HAP-1 (cell line): ENCODE data around the gene TNS3.

Source experiments
- DNase-seq, 2 experiments: peaks; one replicate each; pipeline ENCODE4 v3.0.0-alpha.2; 2016 to 2020; ENCODE audit warnings: low spot score in 2 of 2
- H3K27me3 ChIP-seq: fragments of 250-450 bp; sonication (Bioruptor Pico); 2 replicates; pipeline ENCODE4 v1.5.1; 2020; ENCODE audit warnings: low read depth, mild to moderate bottlenecking, moderate library complexity
- H3K36me3 ChIP-seq: fragments of 250-450 bp; sonication (Bioruptor Pico); replicated peaks from 2 replicates; pipeline ENCODE4 v1.5.1; 2020; ENCODE audit warnings: mild to moderate bottlenecking
- H3K4me1 ChIP-seq: fragments of 250-450 bp; sonication (Bioruptor Pico); 2 replicates; pipeline ENCODE4 v1.5.1; 2020; ENCODE audit warnings: mild to moderate bottlenecking
- H3K4me3 ChIP-seq: fragments of 250-450 bp; sonication (Bioruptor Pico); 2 replicates; pipeline ENCODE4 v1.5.1; 2020; ENCODE audit warnings: mild to moderate bottlenecking, moderate library complexity
- H3K9me3 ChIP-seq: fragments of 250-450 bp; sonication (Bioruptor Pico); 2 replicates; pipeline ENCODE4 v1.5.1; 2020; ENCODE audit warnings: mild to moderate bottlenecking, moderate library complexity
- in situ Hi-C: fragments of 300-500 bp; cut with MboI; formaldehyde crosslinking; loops from 3 replicates; pipeline ENCODE4 v1.14.3; 2020; ENCODE audit warnings: low sequenced_read_pairs, inconsistent platforms, mixed read lengths

Gene TNS3

DNA sequence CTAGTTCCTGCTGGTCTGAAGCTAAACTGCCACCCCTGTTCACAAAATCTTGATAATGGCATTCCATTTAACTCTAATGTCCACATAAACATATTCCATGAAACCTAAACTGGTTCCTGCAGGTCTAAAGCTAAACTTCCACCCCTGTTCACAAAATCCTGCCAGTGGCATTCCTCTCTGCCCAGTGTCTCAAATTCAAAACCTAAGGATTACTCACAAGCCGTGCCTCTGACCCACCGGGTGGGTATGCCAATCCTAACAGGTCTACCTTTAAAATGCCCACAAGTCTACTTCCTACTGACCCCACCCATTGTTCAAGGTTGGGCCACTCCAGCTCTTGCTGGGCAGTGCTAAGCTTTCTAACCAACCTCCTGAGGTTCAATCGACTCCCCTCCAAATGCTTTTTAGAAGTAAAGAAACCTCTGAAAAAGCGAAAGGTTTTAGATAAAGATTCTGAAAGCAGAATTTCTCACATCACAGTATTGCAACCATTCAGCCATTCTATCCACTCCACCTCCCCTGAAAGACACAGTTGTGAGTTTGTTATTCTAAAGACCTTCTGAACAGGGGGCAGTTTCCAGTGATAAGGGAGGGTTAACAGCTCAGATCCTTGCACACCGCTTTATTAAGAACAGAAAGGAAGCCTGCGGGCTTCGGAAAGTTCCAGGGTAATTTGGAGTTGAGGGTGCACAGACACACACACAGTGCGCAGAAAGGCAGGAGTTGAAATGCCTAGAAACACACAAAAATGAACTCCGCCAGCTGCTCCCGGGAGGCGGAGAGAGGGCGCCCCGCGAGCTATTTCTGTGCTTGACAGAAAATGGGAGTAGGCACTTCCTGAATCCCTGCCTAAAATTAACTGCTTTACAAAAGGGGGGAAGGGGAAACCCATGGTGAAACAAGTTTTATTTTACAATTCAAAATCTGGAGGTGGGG, 87.7 kb downstream of the TNS3 start:
- Histone ChIP-seq H3K4me1 (peaks cover 36% of the 10 kb centered on the region), H3K4me3 (no peak overlapping the region)

DNA sequence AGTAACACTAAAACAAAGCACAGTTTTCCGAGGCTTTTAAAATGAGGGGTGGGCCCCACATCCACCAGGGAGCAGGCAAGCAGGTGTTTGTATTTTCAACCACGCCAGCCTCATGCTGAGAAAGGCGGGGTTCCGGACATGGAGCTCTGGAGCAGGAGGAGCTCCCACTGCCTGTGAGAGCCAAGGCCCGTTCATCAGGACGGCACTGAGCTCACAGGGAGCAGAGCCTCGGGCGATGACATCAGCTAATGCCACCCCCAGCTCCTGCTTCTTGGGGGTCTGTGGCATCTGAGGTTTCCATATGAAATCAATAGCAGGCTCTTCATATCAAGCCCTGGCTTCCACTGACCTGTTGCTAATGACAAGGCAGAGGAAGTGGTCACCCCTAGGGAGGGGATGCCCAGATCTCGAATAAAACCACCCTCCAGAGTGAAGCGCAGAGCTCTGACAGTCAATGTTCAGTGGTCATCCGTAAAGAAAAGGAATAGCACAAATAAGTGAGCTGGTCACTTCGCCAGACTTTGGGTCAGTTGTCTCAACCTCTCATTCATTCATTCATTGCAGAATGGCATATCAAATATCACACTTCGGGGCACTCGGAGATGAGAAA, 89.1 kb downstream of the TNS3 start:
- Histone ChIP-seq H3K4me3 (no peak overlapping the region), H3K27me3 (no peaks in the 10 kb centered on the region), H3K4me1 (peaks cover 32% of the 10 kb centered on the region), H3K9me3 (no peaks in the 10 kb centered on the region), H3K36me3 (peaks cover 7% of the 10 kb centered on the region)
- no peak for DNase-seq
- in situ Hi-C loops, result no loop called here

More for the DNA sequence above, 87.7 kb downstream of the TNS3 start:
- H3K27me3 ChIP-seq, result no peaks in the 10 kb centered on the region
- H3K9me3 ChIP-seq, result no peaks in the 10 kb centered on the region
- in situ Hi-C loops, result no loop called here
- peaks cover 7% of the 10 kb centered on the region for H3K36me3 ChIP-seq
- no peak for DNase-seq

DNA sequence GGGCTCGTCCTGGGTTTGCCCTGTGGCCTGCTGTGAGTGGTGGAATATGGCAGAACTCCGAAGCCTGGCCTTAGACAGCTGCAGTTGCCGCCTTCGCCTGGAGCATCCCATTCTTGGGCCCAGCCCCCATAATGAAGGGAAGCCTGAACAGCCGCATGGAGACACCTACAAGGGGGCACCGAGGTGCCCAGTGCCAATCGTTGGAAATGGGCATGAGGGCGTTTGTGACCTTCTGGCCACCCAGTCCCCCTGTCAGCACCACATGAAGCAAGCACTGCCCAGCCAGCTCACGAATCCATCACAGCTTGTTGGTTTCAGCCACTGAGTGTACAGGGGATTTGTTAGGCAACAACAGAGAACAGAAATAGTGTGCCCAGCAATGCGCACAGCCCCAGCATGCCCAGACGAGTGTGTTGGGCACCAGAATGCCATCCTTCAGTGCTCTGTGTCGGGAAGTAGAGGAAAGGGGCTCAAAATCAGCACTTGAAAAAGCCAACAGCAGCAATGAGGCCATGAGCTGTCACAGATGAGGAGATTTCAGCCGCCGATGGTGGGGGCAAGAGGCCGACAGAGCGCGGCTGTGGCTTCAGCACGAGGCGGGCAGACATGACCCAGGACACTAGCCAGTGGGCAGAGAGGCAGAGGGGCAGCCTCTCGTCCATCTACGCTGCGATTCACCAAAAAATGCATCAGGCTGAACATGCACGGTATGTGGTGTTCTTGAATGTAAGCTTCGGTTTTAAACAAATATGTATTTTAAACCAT, 91.2 kb downstream of the TNS3 start:
- H3K27me3 ChIP-seq, result no peaks in the 10 kb centered on the region
- H3K4me3 ChIP-seq, result no peak overlapping the region
- in situ Hi-C loops, result no loop called here
- no peaks in the 10 kb centered on the region for H3K9me3 ChIP-seq
- peaks cover 25% of the 10 kb centered on the region for H3K4me1 ChIP-seq
- DNase-seq, result no peak
- H3K36me3 ChIP-seq, result peaks cover 7% of the 10 kb centered on the region

DNA sequence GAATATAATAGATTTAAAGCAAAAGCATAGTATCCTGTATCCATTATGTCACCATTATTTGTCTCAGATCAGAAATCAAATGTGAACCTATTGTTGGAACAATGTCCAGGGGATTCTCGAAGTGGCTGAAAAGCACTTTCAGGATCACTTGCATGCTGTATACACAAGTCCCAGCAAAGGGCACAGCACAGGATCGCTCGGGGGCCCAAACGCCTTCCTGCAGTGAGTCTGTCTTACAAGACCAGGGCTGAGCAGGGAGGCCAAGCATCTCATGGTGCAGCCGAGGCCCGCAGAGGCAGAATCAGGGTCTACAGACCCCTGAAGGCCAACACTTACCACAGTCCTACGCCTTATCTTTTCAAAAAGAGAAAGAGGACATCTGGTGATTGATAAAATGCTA, 92.3 kb downstream of the TNS3 start:
- no peaks in the 10 kb centered on the region for H3K9me3 ChIP-seq
- H3K27me3 ChIP-seq, result no peaks in the 10 kb centered on the region
- peak in 1 of 2 experiments; percentile 39 for DNase-seq
- in situ Hi-C loops, result no loop called here
- no peak overlapping the region for H3K4me3 ChIP-seq
- H3K36me3 ChIP-seq, result peaks cover 7% of the 10 kb centered on the region
- peaks cover 25% of the 10 kb centered on the region for H3K4me1 ChIP-seq

DNA sequence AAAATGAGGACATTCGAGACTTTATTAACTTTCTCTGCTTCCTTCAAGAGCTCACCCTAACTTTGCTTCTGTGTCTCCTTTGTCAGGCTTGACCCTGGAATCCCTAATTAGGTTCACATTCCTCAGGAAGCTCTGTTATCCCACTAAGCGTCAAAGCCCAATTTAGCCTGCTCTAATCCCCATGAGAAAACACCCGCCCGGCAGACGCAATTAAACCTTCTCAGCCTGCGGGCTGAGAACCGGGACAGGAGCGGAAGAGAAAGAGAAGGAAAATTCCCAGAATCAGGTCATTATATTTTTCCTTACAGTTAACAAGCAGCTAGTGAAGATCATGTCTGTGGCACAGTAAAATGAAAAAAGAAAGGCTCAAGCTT, 93.0 kb downstream of the TNS3 start:
- in situ Hi-C loops, result no loop called here
- H3K36me3 ChIP-seq, result peaks cover 7% of the 10 kb centered on the region
- H3K4me3 ChIP-seq, result no peak overlapping the region
- H3K4me1 ChIP-seq, result peaks cover 25% of the 10 kb centered on the region
- no peaks in the 10 kb centered on the region for H3K9me3 ChIP-seq
- peak; percentile 85 to 96 for DNase-seq
- H3K27me3 ChIP-seq, result no peaks in the 10 kb centered on the region

DNA sequence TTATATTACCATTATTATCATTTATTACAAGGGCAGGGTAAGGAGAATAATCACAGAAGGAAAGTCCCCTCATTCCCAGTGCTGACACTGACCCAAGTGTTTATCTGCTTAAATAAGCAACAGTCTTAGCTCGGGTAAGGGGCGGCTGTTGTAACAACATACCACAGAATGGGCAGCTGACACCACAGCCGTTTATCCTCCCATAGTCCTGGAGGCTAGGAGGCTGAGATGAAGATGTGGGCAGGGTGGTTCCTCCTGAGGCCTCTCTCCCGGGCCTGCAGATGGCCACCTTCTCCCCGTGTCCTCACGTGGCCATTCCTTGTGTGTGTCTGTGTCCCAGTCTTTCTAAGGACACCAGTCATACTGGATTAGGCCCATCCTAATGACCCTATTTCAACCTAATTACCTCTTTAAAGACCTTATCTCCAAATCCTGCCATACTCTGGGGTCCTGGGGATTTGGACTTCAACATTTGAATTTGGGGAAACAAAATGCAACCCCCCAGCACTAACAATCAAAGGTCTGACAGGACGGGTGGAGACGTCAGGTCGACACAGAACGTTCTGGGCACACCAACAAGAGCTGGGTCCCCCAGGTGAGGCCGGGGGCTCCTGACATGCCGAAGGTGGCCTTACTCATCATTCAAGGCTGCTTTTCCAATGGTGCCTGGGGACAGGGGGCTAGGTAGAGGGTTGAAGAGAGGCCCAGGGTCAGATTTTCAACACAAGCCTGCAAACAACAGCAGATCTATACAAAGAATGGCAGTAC, 93.5 kb downstream of the TNS3 start:
- Histone ChIP-seq H3K4me1 (peaks cover 25% of the 10 kb centered on the region), H3K27me3 (no peaks in the 10 kb centered on the region), H3K4me3 (no peak overlapping the region), H3K36me3 (peaks cover 7% of the 10 kb centered on the region), H3K9me3 (no peaks in the 10 kb centered on the region)
- in situ Hi-C loops, result no loop called here
- no peak for DNase-seq

DNA sequence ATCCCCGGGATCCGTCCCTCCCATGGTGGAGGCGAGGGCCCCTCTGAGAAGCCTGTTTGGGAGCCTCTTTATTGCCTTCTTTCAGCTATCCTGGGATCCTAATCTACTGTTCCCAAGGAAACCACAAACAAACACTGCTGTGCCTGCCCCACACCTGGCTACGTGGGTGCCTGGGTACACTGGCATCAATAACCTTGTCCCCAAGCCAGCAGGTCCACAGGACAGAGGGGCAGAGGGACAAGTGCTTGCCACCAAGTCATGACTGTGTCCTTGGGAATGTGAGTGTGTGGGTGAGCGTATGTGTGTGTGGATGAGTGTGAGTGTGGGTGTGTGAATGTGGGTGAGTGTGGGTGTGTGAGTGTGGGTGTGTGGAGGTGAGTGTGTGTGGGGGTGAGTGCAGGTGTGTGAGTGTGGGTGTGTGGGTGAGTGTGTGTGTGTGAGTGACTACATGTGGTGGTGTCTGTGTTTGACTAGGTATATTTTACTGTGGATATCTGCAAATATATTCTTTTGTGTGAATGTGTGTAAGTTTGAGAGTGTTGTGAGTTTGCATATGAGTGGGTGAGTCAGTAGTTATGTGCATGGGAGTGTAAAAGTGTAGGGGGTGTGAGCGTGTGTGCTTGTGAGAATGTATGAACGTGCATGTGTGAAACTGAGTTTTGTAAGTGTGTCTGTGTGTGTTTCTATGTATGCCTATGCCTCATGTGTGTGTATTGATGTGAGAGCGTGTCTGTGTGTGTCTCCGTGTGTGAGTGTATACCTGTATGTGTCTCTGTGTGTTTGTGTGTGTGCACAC, 96.1 kb downstream of the TNS3 start:
- Histone ChIP-seq H3K36me3 (no peaks in the 10 kb centered on the region; the same call in 1 of the 2 replicates), H3K4me1 (peaks cover 46% of the 10 kb centered on the region), H3K9me3 (no peaks in the 10 kb centered on the region), H3K27me3 (no peaks in the 10 kb centered on the region), H3K4me3 (no peak overlapping the region)
- DNase-seq, result no peak
- in situ Hi-C loops, result no loop called here

DNA sequence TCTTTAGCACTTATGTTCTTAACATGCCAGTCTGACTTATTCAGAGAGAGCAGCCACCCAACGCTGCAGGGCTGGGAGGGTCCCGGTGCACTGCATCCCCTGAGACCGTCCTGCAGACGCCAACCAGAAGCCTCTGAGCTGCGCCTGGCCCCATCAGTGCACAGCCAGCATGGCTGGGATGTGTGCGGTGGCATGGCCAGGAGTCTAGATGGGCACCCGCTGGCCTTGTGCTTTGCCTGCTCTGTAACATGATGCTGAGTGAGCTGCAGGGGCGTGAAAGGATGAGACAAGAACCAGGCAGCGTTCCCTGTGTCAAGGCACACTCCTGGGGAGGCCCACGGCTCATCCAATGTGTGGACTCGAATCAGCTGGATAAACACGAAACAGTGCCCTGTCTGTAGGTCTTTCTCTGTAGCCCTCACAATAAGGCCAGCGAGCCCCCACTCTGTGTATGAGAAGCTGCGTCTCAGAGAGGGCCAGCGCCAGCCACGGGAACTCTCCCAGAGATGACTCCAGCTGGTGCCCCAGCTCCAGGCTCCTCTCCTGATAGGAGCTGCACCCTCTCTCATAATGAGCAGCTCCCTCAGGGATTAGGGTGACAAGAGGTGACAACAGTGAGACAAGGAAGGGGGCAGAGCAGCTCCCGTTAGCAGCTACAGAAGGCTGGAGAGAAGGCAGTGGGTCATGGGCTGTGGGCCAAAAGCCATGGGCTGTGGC, 96.8 kb downstream of the TNS3 start:
- Histone ChIP-seq H3K9me3 (no peaks in the 10 kb centered on the region), H3K27me3 (no peaks in the 10 kb centered on the region), H3K36me3 (no peaks in the 10 kb centered on the region; the same call in 1 of the 2 replicates), H3K4me3 (no peak overlapping the region), H3K4me1 (peaks cover 52% of the 10 kb centered on the region)
- in situ Hi-C loops, result no loop called here
- DNase-seq, result no peak

DNA sequence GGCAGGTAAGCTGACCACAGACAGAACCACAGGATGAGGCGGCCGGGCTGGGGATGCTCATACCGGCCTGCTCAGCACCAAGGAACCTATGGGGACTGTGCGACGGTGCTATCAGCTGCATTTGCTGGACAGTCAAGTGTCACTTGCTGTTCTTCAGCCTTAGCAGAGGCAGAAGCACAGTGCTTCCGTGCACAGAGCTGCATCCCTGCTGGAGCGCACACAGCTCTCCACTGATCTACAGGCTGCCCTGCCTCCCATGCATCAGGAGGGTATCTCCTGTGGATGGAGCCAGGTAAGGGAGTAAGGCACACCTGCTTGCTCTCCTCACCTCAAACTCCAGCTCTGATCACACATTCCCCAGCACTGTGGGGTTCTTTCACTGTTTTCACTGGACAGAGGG, 97.5 kb downstream of the TNS3 start:
- peaks cover 48% of the 10 kb centered on the region for H3K4me1 ChIP-seq

DNA sequence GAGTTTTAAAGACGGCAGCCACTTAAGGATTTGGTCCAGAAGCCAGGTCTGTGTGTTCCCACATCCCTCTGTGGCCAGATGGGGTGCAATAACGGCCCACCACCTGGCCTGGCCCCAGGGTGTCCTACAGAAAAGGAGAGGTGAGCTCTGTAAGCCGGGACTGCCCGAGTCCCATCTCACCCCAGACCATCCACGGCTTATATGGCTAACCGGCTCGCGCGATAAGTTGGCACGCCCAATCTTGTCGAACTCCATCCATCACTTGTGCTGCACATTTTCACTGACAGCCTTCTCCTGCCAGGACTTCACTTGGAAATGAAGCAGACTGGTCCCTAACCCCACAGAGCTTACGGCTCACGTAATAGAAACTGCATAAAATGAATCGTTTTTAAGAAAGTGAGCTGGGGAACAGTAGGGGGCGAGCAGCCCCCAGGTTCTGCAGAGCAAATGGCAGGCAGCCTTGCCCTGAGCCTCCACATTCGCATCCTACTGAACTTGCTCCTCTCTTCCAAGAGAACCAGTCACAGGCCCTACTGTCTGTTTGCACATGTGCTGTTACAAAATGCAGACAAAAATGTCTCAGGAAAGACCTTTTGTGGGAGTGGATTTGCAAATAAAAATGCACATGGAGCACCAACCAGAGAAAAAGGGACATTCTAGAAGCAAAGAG, 98.2 kb downstream of the TNS3 start:
- H3K27me3 ChIP-seq, result no peaks in the 10 kb centered on the region
- no peaks in the 10 kb centered on the region for H3K9me3 ChIP-seq
- peak in 1 of 2 experiments; percentile 28 for DNase-seq
- no peak overlapping the region for H3K4me3 ChIP-seq
- no peaks in the 10 kb centered on the region; the same call in 1 of the 2 replicates for H3K36me3 ChIP-seq
- peaks cover 44% of the 10 kb centered on the region for H3K4me1 ChIP-seq
- in situ Hi-C loops, result no loop called here

More for the DNA sequence above, 97.5 kb downstream of the TNS3 start:
- Histone ChIP-seq H3K36me3 (no peaks in the 10 kb centered on the region; the same call in 1 of the 2 replicates), H3K27me3 (no peaks in the 10 kb centered on the region), H3K9me3 (no peaks in the 10 kb centered on the region), H3K4me3 (no peak overlapping the region)
- DNase-seq, result no peak
- in situ Hi-C loops, result no loop called here

DNA sequence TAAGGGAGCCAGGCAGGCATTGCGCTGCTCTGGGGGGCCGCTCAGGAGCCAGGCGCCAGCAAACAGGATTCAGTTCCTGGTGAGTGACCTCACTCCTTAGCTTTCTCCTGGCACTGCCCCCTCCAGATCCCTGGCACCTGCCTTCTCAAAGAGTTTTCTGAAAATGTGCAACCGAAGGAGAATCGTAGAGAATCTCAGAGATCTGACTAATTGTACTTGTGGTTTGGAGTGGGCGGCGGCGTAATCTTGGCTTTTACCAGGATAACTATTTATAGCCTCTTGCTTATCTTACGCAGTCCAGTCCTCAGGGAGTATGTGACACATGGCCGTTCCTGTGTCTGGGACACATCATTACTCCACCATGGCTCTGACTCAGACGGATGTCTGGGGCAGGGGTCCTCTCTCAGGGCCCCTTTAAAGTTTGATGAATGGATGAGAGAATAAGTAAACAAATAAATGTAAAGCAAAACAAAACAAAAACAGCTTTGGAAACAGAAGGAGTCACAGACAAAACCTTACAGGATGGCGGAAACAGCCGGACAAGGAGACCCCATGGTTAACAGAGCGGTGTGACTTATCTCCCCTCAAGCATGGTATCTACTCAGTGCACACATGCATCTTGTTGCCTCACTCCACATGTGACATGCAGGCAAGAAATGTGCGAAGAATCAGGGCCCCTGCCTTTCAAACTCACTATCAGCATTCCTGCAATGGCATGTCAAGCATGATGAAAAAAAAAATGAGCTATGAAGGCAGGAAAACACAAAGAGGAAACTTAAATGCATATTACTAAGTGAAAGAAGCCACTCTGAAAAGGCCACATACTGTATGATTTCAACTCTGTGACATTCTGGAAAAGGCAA, 99.7 kb downstream of the TNS3 start:
- Histone ChIP-seq H3K36me3 (no peaks in the 10 kb centered on the region; the same call in 1 of the 2 replicates), H3K4me3 (no peak overlapping the region), H3K27me3 (no peaks in the 10 kb centered on the region), H3K9me3 (no peaks in the 10 kb centered on the region), H3K4me1 (peaks cover 31% of the 10 kb centered on the region)
- in situ Hi-C loops, result no loop called here
- DNase-seq, result no peak
